ENCODE data around the gene HSH2D.

DNA sequence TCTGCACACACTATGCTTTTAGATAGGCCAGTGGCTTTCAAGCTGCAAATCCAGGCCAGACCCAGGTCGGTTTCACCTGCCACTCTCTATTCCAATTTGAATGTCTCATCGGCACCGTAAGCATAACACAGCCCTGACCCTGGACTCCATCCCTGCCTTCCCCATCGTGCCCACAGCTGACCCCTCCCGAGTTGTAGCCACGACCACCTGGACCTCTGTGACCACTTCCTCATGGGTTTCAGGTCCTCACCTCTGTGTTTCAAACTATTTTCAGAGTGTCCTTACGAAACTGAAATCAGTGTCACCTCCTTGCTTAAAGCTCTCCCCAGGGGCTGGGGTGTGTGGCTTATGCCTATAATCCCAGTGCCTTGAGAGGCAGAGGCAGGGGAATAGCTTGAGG is 9.0 kb upstream of the HSH2D start:
- TF ChIP-seq, protein P1, sequence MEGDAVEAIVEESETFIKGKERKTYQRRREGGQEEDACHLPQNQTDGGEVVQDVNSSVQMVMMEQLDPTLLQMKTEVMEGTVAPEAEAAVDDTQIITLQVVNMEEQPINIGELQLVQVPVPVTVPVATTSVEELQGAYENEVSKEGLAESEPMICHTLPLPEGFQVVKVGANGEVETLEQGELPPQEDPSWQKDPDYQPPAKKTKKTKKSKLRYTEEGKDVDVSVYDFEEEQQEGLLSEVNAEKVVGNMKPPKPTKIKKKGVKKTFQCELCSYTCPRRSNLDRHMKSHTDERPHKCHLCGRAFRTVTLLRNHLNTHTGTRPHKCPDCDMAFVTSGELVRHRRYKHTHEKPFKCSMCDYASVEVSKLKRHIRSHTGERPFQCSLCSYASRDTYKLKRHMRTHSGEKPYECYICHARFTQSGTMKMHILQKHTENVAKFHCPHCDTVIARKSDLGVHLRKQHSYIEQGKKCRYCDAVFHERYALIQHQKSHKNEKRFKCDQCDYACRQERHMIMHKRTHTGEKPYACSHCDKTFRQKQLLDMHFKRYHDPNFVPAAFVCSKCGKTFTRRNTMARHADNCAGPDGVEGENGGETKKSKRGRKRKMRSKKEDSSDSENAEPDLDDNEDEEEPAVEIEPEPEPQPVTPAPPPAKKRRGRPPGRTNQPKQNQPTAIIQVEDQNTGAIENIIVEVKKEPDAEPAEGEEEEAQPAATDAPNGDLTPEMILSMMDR (IDR thresholded peaks at IDR 0.05; ENCODE audit: low read length) = no peak
- TF ChIP-seq EZH2 (optimal IDR thresholded peaks at IDR 0.05; ENCODE audit: low read depth, low read length) = no peak
- TF ChIP-seq EZH2phosphoT487 (IDR thresholded peaks at IDR 0.05; ENCODE audit: low read length) = no peak

Data from MM.1S (cell line).